Activated CD8-positive, alpha-beta memory T cell treated with anti-CD3 and anti-CD28 coated beads for 4 hours (primary cell): ENCODE results near the gene ABLIM1.

Experiments
- DNase-seq, 2 donors: peaks; one replicate each; pipeline ENCODE4 v3.0.0-alpha.2; 2020; ENCODE audit warnings: low read depth in 2 of 2

ABLIM1 gene

DNA sequence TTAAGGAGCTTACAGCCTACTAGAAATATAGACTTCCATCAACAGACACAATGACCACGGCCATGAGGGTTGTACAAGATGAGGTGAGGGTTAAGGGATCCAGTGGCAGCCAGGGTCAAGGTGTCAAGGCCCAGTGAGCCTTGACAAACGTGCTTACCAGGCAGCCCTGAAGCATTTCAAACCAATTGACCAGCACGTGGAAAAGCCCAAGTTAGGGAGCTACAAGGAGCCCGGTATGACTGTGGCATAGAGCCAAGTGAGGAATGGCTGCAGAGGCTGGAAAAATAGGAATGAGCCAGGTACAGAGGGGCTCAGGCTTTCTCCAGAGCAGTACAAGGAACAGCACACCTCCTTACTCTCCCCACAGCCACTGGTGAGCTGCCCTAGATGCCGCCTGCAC is 266.5 kb downstream of the ABLIM1 start:
- no peak for DNase-seq

DNA sequence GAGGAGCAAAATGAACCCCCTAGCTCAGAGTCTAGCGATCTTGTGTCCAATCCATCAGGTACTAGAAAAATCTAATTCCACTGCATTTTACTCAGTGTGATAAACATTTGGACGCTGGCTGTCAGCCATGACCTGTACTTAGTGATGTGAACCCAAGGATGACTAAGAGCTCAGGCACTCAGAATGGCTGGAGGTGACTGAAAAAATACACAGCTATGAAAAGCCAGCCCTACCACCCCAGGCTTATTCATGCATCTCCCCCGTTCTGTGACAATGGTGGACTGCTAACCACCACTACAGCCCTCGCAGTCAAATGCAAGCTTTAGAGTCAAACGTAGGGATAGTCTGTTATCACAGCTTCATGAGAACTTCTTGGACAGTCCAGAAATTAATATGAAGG is 268.6 kb downstream of the ABLIM1 start:
- DNase-seq: no peak

DNA sequence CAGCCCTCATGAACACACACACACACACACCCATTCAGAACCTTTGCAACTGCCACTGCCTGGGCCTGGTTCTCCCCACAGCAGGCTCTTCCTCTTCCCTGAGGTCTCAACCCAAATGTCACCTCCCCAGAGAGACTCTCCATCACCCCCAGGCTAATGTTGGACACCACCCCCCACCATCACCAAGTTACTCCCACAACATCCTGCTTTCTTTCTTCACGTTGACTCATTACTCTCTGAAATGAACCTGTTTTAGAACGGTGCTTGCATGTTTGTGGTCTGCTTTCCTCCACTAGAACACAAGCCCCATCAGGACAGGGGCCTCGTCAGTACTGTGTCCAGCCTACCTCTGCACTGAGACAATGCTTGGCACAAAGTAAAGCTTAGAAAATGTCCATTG is 269.8 kb downstream of the ABLIM1 start:
- DNase-seq: no peak

DNA sequence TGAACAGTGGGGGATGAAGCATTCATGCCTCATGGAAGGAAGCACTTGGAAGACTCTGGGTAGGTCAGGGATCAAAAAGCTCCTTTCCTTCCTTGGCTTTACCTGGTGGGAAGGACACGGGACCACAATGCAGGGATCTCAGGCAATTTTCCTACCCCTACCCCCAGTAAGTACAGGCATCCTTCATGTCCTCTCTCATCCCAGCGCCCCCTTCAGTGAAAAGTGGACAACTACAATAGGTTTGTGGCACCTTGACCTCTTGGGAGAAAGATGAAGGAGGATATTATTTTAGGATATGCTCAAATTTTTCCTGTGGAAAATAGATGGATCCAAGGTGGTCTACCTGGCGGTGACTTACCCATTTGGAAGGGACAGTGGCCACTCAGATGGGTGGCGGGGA is 270.3 kb downstream of the ABLIM1 start:
- DNase-seq: no peak

DNA sequence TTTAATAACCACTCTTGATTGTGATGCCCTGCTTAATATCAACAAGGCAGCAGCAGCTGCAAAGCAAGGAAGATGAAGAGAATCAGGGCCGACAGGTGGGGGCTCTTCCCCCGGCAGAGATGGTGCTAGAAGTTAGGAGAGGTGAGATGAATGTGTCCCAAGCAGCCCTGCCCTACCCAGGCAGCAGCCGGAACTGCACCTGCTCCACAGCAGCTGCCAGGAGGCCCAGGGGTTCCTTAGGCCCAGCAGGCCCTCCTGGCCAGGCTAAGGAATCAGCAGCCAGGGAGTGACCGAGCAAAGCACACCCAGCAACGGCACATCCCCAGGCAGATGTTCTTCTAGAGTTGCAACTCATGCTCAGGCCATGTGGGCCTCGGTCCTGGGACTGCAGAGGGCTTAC is 271.6 kb downstream of the ABLIM1 start:
- no peak for DNase-seq

DNA sequence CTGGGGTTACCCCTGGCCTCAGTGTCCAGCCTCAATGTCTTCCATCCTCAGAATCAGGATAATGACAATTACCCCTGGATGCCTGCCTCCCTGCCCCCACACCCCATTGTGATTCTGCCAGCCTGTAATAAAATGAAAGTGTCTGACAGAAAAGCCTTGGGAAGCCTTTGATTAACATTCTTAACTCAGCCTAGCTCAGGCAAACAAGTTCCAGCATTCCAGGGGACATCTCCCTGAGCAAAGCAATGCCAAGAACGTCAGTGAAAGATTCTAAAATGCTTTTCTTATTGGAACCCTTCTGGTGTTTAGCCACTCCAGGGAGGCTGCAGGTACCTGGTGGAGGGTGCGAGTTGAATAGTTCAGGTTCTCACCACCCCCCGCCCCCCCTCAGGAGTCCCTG is 272.5 kb downstream of the ABLIM1 start:
- DNase-seq: no peak

DNA sequence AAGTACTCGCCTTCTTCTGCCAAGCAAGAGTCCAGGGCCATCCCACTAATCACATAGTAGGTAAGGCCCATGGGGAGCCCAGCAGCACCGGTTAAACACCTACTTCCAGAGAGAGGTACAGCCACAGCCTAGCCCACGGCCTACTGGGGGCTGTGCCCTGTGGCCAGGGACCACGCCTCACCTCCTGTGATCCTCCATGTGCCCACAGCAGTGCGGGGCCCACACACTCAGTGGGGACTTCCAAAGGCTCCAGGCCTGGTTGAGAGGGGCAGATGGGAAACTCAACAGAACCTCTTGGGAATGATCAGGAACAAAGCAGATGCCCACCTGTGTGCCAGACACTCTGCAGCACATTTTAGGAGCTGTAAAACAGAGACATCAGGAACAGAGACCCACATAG is 273.5 kb downstream of the ABLIM1 start:
- DNase-seq: no peak

DNA sequence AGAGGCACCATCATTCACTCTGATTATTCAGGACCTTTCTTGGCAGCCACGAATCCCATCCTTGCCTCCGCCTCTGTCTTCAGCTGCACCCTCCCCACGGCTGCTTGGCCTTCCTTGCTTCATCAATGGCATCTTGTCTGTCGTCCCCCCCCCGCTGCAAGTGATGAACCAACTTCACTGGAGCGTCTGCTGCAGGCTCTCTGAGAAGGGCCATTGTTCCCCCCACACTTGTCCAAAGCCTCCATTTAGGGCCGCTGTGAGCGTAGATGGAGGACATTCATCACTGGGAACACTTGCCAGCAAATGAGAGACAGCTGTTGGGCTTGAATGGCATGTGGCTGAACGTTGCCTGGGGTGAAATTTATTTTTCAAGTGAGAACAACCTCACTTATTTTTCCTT is 273.9 kb downstream of the ABLIM1 start:
- no peak for DNase-seq
